GM19328 (cell line): ENCODE measurements around the gene DVL3.
"Not testable (repeated sequence)": the region's sequence is repeated elsewhere in the genome, so short reads cannot be mapped to it uniquely, and the experiment has no call there.

Experiments
- ATAC-seq: cut with Tn5 transposase; IDR thresholded peaks from one replicate; pipeline ENCODE4 v1.9.1; 2021; ENCODE audit warnings: mild to moderate bottlenecking, moderate library complexity; ENCODE audit not compliant: unreplicated experiment

Gene DVL3

DNA sequence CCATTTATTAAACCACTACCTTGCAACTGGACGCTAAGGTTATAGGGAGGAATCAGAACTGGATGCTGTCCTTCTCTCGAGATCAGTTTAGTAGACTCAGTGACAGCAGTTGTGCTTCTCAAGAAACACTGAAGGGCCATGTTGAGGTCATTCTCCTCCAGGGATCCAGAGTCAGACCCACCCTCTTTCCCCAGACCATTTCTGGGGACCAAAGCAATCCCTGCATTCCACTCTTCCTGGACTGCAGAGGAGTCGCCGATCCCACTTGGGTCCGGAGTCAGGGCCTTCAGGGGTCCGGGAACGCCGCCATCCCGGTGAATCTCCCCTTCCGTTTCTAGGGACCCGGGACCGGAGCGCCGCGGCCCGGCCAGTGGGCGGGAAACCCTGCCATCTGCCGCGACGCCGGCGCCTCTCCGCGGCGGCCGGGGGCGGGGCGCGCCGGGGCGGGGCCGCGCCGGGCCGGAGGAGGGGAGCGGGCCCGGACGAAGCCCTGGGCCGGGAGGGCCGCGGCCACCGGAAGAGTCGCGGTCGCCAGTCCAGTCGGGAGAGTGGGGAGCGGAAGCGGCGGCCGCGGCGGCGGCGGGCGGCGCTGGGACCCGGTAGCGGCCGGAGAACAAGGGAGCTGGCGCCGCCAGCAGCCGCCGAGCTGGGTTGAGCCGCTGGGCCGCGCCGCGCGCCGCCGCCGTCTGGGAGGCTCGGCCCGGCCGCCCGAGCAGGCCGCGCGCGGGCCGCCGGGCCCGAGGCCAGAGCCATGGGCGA, at the start of gene DVL3:
Gene DVL3, plus strand, starts transcription at position 493 of the 759 bp plus-strand sequence. Its CDS starts 259 bp downstream, at position 752.
- ATAC-seq: peak; percentile 73

DNA sequence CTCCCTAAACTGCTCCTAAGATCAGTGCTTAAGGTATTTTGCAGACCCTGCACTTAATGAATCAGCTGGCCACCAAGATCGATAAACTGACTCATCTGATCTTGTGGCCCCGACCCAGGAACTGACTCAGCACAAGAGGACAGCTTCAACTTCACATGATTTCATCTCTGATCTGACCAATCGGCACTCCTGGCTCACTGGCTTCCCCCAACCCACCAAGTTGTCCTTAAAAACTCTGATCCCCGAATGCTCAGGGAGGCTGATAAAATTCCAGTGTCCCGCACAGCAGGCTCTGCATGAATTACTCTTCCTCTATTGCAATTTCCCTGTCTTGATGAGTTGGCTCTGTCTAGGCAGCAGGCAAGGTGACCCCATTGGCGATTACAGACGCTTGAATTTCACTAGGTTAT, 44.9 kb upstream of the DVL3 start:
- ATAC-seq: no peak

DNA sequence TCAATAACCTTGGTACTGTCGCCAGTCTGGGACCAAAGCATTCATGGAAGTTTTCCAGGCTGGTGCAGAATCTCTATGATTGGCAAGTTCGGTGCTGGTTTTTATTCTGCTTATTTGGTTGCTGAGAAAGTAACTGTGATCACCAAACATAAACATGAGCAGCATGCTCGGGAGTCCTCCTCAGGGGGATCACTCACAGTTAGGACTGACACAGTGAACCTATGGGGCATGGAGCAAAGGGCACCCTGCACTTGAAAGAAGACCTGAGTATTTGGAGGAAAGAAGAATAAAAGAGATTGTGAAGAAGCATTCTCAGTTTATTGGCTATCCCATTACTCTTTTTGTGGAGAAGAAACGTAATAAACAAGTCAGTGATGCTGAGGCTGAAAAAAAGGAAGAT, 39.2 kb upstream of the DVL3 start:
- no peak for ATAC-seq

DNA sequence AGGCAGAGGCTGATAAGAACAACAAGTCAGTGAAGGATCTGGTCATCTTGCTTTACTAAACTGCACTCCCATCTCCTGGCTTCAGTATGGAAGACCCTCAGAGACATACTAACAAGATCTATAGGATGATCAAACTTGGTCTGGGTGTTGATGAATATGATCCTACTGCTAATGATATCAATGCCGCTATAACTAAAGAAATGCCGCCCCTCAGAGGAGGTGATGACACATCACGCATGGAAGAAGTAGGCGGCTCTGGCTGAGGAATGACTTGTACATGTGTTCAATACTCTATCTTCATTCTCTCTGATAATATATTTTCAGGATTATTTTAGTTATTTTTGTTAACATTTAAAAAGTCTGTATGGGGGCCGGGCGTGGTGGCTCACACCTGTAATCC, 37.5 kb upstream of the DVL3 start:
- no peak for ATAC-seq

DNA sequence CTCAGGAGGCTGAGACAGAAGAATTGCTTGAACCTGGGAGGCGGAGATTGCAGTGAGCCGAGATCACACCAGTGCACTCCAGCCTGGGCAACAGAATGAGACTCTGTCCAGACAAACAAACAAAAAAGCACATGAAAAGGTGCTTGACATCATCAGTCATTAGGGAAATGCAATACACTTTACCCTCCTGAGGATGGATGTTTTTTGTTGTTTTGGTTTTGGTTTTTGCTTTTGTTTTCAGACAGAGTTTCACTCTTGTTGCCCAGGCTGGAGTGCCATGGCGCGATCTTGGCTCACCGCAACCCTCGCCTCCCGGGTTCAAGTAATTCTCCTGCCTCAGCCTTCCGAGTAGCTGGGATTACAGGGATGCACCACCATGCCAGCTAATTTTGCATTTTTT, 34.1 kb upstream of the DVL3 start:
- ATAC-seq: not testable (repeated sequence)

DNA sequence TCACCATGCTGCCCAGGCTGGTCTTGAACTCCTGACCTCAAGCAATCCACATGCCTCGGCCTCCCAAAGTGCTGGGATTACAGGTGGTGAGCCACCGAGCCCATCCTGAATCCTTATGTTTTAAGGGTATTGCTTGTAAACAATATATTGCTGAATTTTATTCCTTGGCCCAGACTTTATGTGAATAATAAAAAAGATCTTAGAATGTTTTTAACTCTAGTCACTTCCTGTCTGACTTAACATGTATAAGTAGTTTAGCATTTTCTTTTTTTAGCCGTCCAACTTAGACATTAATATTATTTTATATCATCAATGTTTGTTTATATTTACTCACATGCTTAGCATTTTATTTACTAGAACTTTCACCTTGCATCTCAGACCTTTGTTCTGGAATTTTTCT, 29.2 kb upstream of the DVL3 start:
- no peak for ATAC-seq

DNA sequence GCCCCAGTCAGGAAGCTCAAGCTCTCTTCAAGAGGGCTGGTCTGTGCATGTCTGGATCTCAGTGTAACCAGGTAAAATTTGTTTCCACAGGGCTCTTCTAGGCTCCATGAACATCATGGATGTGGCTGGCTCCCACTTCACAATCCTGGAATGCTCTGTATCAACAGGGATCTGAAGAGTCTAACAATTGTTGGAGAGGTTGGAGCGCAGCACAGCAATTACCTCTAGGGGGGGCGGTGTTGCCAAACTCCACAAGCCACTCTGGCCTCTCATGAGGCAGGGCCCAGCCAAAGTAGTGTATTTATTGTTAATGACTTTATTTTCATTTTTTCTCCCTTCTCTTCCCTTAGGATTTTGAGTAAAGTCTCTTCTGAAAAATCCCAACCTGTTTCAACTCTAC, 26.2 kb upstream of the DVL3 start:
- no peak for ATAC-seq

DNA sequence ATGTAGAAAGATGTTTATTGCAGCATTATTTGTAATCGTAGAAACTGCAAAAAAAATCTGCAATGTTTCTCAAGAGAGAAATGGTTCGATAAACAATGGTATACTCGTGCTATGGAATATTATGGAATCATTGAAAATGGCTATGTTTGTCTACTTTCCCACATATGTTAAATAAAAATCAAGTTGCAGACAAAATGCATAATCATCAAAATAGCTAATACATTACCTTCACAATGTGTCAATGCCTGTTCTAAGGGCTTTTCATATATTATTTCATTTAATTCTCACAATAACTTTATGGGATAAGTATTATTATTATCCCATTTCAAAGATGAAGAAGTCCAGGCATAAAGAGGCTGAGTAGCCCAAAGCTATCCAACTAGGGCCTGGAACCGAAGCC, 22.2 kb upstream of the DVL3 start:
- ATAC-seq: no peak

DNA sequence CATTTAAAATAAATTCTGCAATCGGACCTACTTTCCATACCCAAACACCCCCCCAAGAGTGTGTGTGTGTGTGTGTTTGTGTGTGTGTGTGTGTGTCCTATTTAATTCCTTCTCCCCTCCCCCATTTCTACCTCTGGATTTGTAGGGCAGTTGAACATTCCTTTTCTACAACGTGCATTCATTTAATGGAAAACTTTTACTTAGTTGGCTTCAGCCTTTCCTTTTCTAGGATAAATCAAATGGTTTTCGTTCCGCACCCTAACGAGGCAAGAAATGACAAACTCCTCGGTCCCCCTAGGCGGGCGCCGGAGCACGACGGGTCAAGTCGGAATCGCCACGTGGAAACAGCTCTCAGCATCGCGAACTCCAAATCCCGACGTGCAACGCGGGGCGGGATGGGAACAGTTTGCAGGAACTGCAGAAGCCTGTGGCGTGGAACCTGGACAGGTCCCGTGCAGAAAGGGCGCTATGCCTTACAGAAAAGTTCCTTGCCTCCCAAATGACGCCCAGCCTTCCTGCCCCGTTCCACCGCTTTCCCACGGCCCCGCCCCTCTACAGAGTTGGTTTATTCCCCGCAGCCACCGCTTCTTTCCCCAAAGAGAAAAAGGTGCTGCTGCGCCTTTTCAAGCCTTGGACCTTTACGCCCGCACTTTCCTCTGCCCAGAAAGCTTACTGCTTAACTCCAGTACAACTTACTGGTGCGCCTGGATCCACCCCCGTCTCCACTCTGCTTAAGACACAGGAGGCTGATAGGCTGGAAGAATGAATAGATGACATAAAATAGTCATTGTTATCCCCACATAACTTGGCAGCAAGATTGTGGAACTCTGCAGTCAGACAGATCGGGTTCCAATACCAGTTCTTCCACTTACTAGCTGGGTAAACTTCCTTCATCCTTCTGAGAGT, 21.1 kb upstream of the DVL3 start:
- no peak for ATAC-seq

DNA sequence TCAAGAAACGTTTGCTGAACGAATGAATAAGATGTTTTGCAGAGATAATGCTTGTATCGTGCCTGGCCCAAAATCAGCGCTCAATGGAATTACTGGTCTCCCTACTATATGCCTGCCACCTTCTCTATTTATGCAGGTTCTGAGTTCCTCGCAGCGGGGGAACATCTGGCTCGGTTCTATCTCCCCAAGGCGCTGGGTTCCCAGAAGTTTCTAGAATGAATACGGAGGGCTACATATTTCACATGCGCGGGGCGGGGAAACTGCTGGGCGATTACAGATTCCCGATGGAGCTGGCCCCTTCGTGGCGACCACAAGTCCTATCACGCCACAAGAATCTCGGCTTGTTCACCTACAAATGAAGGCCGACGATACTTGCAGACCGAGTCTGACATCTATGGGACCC, 20.4 kb upstream of the DVL3 start:
- ATAC-seq: no peak

DNA sequence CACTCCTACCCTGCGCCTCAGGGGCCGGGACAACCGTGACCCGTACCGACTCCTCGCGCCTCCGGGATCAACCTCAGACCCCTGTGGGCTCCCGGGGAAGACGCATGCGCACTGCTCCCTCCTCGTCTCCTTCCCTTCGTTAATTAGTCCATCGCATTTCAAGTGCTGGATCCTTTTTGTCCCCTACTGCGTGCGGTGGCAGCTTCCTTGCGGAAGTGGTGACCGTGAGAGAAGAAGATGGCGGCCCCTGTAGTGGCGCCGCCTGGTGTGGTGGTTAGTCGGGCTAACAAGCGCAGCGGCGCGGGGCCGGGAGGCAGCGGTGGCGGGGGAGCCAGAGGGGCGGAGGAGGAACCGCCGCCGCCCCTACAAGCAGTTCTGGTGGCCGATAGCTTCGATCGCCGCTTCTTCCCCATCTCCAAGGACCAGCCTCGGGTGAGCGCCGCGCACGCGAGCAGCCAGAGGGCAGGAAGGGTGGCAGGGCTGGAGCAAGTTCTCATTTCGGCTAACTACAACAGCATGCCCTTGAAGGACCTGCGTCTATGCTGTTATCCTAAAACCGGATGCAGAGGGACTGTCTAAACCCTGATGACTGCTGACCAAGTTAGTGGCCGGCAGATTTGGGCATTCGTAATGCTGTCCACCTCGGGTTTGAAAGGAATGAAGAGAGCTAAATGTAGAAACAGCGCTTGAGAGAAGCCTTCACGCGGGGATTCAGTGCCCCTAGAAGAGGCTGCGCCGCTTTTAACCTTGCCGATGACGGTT, 19.8 kb upstream of the DVL3 start, which contains the start of gene EIF2B5:
Gene EIF2B5, plus strand, starts transcription at position 210 of the 762 bp plus-strand sequence. Its CDS starts 28 bp downstream, at position 238.
- peak; percentile 93 for ATAC-seq

DNA sequence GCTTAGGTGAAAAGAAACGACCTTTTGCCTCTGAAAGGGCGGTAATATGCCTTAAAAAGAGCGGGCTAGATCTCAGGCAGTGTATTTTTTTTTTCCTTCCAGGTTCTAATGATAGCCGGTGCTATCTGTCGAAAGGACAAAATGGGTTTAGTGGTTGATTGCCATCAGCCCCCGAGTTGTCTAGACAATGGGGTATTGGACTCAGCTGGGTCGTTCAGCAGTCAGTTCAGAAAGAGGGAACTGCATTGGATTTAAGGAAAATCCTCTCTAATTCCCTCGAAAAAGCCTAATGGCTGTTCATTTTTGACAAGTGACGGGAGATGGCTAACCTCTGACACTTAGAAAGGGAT, 19.3 kb upstream of the DVL3 start:
- ATAC-seq: no peak

DNA sequence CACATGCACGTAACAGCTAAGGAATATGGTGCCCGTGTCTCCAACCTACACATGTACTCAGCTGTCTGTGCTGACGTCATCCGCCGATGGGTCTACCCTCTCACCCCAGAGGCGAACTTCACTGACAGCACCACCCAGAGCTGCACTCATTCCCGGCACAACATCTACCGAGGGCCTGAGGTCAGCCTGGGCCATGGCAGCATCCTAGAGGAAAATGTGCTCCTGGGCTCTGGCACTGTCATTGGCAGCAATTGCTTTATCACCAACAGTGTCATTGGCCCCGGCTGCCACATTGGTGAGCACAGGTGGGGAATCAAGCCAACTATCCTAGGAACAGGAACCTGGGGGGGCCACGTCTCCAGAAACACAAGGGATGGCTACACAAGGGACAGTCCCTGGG, 14.7 kb upstream of the DVL3 start:
- ATAC-seq: no peak

DNA sequence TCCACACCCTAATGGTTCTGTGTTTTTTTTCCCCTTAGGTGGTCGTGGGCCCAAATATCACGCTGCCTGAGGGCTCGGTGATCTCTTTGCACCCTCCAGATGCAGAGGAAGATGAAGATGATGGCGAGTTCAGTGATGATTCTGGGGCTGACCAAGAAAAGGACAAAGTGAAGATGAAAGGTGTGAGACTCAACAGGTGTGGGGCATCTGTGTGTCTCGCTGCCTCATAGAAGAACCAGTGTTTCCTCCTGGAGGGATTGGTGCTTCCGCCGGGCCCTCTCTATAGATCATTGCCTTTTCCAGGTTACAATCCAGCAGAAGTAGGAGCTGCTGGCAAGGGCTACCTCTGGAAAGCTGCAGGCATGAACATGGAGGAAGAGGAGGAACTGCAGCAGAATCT, 13.0 kb upstream of the DVL3 start:
- ATAC-seq: no peak

DNA sequence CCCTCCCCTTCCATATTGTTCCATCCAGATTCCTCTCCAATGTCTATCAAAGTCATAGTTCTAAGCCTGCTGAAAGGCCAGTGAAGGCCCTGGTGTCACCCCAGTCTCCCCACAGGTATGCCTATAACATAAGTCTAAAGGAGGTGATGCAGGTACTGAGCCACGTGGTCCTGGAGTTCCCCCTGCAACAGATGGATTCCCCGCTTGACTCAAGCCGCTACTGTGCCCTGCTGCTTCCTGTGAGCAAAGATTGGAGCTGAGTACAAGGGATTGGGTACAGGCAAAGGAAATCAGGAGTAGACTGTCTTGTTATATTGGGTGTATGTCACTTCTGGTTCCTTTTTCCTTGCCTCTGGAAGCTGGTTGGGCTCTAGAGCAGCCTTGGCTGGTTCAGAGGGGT, 11.8 kb upstream of the DVL3 start:
- ATAC-seq: no peak

DNA sequence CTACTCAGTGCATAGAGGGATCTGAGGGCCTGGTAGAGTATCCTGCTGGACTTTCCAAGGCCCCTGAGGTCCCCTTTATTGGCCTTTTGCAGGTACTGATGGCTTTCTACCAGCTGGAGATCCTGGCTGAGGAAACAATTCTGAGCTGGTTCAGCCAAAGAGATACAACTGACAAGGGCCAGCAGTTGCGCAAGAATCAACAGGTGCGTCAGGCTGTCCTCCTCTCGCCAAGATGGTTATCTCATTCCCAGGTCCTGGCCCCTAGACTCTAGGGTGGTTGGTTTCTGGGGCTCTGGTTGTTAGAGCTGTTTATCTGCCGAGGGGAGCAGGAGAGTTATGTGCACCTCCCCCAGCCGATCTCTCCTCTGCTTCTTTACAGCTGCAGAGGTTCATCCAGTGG, 10.7 kb upstream of the DVL3 start:
- no peak for ATAC-seq

DNA sequence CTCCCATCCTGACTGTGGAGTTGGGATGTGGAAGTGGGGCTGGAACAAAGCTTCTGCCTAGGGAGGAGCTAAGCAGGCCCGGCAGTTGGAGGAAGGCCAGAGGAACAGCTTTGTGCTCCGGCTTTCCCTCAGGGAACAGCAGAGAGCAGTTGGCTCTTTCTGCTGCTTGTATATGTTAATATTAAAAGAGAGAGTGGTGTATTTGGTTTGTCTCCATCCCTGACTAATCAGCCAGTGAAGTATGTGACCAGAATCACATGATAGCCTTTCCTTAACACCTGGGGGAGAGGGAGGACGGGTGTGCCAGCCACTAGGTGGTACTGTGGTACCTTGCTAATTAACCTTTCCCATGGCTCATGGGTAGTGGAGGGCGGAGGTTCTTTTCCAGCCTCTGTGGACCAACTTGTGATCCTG, 10.1 kb upstream of the DVL3 start:
- no peak for ATAC-seq

DNA sequence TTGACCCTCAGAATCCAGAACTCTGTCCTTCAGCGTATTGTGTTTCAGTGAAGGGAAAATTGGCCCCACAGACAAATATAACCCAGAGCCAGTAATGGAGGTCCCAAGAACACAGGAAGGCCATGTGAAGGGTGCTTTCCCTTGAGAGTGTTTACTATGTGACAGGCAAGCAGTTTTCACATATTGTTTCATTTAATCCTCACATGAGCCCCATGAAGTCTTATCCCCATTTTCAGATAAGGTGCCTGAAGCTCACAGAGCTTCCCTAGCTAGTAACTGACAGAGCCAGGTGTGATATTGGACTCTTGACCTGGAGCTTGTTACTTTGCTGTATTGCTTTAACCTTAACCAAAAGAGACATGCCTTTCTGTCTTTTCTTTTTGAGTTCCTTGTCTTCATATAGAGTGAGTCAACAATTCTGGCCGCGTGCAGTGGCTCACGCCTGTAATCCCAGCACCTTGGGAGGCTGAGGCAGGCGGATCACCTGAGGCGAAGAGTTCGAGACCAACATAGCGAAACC, 9.4 kb upstream of the DVL3 start:
- ATAC-seq: no peak

DNA sequence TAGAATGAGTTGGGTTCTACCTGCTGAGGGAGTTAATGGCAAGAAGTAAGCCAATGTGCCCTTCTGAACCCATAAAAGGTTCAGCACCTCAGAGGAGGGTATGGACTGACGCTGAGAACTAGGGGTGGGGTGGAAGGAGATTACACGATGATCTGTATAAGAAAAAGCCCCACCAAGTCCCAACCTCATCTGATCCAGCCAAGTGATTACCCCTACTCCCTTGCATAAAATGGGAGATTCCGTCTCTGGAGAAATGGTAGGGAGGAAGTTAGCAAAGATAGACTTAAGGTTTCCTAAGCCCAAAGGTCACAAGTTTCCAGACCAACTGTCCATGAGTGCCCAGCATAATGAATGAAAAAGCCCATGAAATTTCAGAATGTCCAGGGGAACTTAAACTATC, 7.1 kb upstream of the DVL3 start:
- no peak for ATAC-seq

DNA sequence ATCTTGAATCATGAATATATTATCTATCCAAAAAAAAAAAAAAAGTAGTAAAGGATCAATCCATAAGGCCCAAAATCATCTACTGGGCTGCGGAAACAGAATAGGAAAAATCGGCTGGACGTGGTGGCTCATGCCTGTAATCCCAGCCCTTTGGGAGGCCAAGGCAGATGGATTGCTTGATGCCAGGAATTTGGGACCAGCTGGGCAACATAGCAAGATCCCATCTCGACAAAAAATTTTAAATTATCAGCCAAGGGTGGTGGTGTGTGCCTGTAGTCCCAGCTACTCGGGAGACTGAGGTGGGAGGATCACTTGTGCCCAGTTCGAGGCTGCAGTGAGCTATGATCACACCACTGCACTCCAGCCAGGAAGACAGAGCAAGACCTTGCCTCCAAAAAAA, 6.1 kb upstream of the DVL3 start:
- no peak for ATAC-seq

DNA sequence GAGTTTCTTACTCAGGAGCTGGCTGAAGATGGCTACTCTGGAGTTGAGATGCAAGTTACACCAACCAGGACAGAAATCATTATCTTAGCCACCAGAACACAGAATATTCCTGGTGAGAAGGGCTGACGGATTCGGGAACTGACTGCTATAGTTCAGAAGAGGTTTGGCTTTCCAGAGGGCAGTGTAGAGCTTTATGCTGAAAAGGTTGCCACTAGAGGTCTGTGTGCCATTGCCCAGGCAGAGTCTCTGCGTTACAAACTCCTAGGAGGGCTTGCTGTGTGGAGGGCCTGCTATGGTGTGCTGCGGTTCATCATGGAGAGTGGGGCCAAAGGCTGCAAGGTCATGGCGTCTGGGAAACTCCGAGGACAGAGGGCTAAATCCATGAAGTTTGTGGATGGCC, 5.4 kb upstream of the DVL3 start:
- not testable (repeated sequence) for ATAC-seq
